ENCODE measurements around the gene MBOAT2. TPM values are rescaled to one million over a fixed set of nuclear protein-coding genes. Genes with fewer than 3 reads are reported as not detected.

MBOAT2 gene
- total RNA-seq, 1 donor from 2014 or later = 8.0 TPM

- no peaks in the 10 kb centered on the region for H3K36me3 ChIP-seq
- no peak overlapping the region for H3K4me3 ChIP-seq
- TF ChIP-seq, protein P1, sequence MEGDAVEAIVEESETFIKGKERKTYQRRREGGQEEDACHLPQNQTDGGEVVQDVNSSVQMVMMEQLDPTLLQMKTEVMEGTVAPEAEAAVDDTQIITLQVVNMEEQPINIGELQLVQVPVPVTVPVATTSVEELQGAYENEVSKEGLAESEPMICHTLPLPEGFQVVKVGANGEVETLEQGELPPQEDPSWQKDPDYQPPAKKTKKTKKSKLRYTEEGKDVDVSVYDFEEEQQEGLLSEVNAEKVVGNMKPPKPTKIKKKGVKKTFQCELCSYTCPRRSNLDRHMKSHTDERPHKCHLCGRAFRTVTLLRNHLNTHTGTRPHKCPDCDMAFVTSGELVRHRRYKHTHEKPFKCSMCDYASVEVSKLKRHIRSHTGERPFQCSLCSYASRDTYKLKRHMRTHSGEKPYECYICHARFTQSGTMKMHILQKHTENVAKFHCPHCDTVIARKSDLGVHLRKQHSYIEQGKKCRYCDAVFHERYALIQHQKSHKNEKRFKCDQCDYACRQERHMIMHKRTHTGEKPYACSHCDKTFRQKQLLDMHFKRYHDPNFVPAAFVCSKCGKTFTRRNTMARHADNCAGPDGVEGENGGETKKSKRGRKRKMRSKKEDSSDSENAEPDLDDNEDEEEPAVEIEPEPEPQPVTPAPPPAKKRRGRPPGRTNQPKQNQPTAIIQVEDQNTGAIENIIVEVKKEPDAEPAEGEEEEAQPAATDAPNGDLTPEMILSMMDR (IDR thresholded peaks at IDR 0.05) = no peak
- no peak for DNase-seq (ENCODE audit: low spot score in 2 of 2)
- H3K4me1 ChIP-seq = no peaks in the 10 kb centered on the region
- no peaks in the 10 kb centered on the region for H3K9me3 ChIP-seq
- H3K27me3 ChIP-seq = no peaks in the 10 kb centered on the region
- H3K27ac ChIP-seq = no peak overlapping the region
- intact Hi-C loops (cut with DNase I) = no loop called here
Measured at GRCh38 chr2:9037166-9037565, 33.7 kb upstream of the MBOAT2 start.

- H3K4me3 ChIP-seq = no peak overlapping the region
- intact Hi-C loops (cut with DNase I) = no loop called here
- no peak for DNase-seq (ENCODE audit: low spot score in 2 of 2)
- H3K9me3 ChIP-seq = no peaks in the 10 kb centered on the region
- no peak overlapping the region for H3K27ac ChIP-seq
- TF ChIP-seq, protein P1 (IDR thresholded peaks at IDR 0.05) = no peak
- no peaks in the 10 kb centered on the region for H3K36me3 ChIP-seq
- H3K4me1 ChIP-seq = no peaks in the 10 kb centered on the region
- no peaks in the 10 kb centered on the region for H3K27me3 ChIP-seq
Measured at GRCh38 chr2:9033385-9034168, 30.1 kb upstream of the MBOAT2 start.

- Histone ChIP-seq H3K27ac (no peak overlapping the region), H3K9me3 (no peaks in the 10 kb centered on the region), H3K4me1 (no peaks in the 10 kb centered on the region), H3K4me3 (no peak overlapping the region), H3K36me3 (no peaks in the 10 kb centered on the region), H3K27me3 (no peaks in the 10 kb centered on the region)
- DNase-seq (ENCODE audit: low spot score in 2 of 2) = no peak
- TF ChIP-seq, protein P1 (IDR thresholded peaks at IDR 0.05) = no peak
- intact Hi-C loops (cut with DNase I) = no loop called here
Measured at GRCh38 chr2:9032536-9033255, 29.2 kb upstream of the MBOAT2 start.

GRCh38 chr2:9032121-9032520 is 28.6 kb upstream of the MBOAT2 start:
- no peak overlapping the region for H3K27ac ChIP-seq
- H3K36me3 ChIP-seq = no peaks in the 10 kb centered on the region
- H3K4me3 ChIP-seq = no peak overlapping the region
- no peaks in the 10 kb centered on the region for H3K27me3 ChIP-seq
- no peaks in the 10 kb centered on the region for H3K4me1 ChIP-seq
- TF ChIP-seq, protein P1 (IDR thresholded peaks at IDR 0.05) = no peak
- no peak for DNase-seq (ENCODE audit: low spot score in 2 of 2)
- intact Hi-C loops (cut with DNase I) = no loop called here
- H3K9me3 ChIP-seq = no peaks in the 10 kb centered on the region

DNA sequence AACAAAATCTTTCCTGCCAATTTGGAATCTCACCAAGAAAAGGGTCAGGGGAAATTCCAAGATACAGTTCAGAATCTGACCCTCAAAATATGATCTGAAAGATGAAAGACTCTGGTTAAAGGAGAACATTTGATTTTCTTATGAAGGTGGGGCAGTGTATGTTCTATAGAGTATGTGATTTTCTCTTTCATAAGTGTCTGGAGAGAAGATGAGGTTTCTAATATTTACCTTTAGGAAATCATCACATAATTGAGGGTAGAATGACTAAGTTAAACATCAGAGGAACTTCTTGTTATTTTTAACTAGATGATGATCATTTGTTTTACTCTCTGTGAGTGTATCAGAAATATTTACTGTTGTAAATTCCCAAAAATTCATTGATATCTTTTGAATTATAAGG is 27.8 kb upstream of the MBOAT2 start:
- intact Hi-C loops (cut with DNase I) = no loop called here

More for the DNA sequence above, 27.8 kb upstream of the MBOAT2 start:
- no peaks in the 10 kb centered on the region for H3K36me3 ChIP-seq
- no peak for DNase-seq (ENCODE audit: low spot score in 2 of 2)
- H3K4me1 ChIP-seq = no peaks in the 10 kb centered on the region
- no peaks in the 10 kb centered on the region for H3K27me3 ChIP-seq
- H3K27ac ChIP-seq = no peak overlapping the region
- H3K4me3 ChIP-seq = no peak overlapping the region
- no peaks in the 10 kb centered on the region for H3K9me3 ChIP-seq
- TF ChIP-seq, protein P1 (IDR thresholded peaks at IDR 0.05) = no peak

All from ascending aorta (tissue), 2 donors.